ENCODE results near the gene COL23A1. TPM values are rescaled to one million over a fixed set of nuclear protein-coding genes. Genes with fewer than 3 reads are reported as not detected.

The COL23A1 gene
- polyA plus RNA-seq, 1 donor (not counting 4 experiments of a cell fraction or from before 2014, with no cell fraction given) = not detected

DNA sequence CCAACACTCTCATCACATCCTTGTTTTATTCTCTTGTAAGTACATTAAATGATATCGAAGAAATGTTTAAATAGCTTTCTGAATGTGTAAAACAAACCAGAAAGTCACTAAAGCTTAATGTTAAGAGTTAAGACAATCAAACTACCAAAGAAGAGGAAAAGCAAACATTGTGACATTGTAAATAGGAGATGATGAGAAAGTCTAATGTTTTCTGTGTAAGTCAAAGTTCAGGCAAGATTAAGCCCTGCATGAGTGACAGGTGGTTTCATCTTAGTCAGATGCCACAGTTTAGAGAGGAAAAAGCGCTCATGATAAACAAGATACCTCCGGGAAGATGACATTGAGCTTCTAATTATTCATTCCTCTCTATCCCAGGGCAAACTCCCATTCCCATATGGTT, 306.7 kb downstream of the COL23A1 start:
- Histone ChIP-seq H4K20me1 (ENCODE audit: control insufficient read depth, extremely low read depth, insufficient read depth, low read length) (no peaks in the 10 kb centered on the region), H3K79me2 (ENCODE audit: control insufficient read depth, insufficient read depth, low read length) (no peaks in the 10 kb centered on the region), H3K4me3 (ENCODE audit: control insufficient read depth in 2 of 3, extremely low read depth in 1 of 3, insufficient read depth in 2 of 3, low read depth in 1 of 3, low read length in 3 of 3) (no peak overlapping the region), H3K9me3 (ENCODE audit: control insufficient read depth, low read depth, low read length) (peaks cover 4% of the 10 kb centered on the region), H2AFZ (ENCODE audit: control insufficient read depth, low read length) (no peak overlapping the region), H3K27me3 (ENCODE audit: control insufficient read depth, extremely low read depth, insufficient read depth, low read length) (peaks cover 25% of the 10 kb centered on the region), H3K4me2 (ENCODE audit: control insufficient read depth, extremely low read depth, insufficient read depth, low read depth, low read length) (no peak overlapping the region), H3K9ac (ENCODE audit: control insufficient read depth, extremely low read depth, insufficient read depth, low read length) (no peak overlapping the region), H3K27ac (ENCODE audit: control insufficient read depth, insufficient read depth, low read length) (no peak overlapping the region), H3K4me1 (ENCODE audit: control insufficient read depth, extremely low read depth, insufficient read depth, low read length) (peaks cover 17% of the 10 kb centered on the region), H3K36me3 (ENCODE audit: control insufficient read depth in 2 of 2, extremely low read depth in 1 of 2, insufficient read depth in 2 of 2, low read length in 2 of 2) (no peaks in the 10 kb centered on the region), H3K9me1 (ENCODE audit: control insufficient read depth, extremely low read depth, insufficient read depth, low read length) (no peaks in the 10 kb centered on the region)
- TF ChIP-seq, protein P1, sequence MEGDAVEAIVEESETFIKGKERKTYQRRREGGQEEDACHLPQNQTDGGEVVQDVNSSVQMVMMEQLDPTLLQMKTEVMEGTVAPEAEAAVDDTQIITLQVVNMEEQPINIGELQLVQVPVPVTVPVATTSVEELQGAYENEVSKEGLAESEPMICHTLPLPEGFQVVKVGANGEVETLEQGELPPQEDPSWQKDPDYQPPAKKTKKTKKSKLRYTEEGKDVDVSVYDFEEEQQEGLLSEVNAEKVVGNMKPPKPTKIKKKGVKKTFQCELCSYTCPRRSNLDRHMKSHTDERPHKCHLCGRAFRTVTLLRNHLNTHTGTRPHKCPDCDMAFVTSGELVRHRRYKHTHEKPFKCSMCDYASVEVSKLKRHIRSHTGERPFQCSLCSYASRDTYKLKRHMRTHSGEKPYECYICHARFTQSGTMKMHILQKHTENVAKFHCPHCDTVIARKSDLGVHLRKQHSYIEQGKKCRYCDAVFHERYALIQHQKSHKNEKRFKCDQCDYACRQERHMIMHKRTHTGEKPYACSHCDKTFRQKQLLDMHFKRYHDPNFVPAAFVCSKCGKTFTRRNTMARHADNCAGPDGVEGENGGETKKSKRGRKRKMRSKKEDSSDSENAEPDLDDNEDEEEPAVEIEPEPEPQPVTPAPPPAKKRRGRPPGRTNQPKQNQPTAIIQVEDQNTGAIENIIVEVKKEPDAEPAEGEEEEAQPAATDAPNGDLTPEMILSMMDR (optimal IDR thresholded peaks at IDR 0.05 in 1 of 3, IDR thresholded peaks at IDR 0.05 in 1 of 3, conservative IDR thresholded peaks at IDR 0.05 in 1 of 3; ENCODE audit: extremely low read depth in 1 of 3, insufficient read depth in 2 of 3, low read length in 3 of 3) = no peak
- TF ChIP-seq EZH2 (IDR thresholded peaks at IDR 0.05; ENCODE audit: low read length) = no peak
- DNase-seq (ENCODE audit: low read depth, low spot score) (no peak), FAIRE-seq (no peak)
- dilution Hi-C loops (cut with MboI; ENCODE audit: extremely low pct_ligation_motif_present, low sequenced_read_pairs) = no loop called here

DNA sequence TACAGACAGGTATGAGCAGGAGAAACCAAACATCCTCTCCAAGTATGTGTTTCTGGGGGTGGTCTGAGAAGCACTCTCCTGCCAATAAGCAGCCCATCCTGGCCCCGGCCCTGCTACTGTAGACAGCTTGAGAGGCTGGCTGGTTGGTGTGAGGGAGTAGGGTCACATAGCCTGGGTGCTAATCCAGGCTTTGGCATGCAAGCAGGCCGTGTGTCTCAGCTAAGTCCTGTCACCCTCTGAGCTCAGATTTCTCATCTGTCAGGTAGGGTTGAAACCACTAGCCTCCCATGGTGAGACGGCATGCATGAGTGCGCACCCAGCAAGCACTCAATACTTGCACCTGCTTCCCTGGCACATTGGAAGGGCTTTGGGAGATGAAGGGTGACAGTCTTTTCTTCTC, 307.8 kb downstream of the COL23A1 start:
- Histone ChIP-seq H3K36me3 (ENCODE audit: control insufficient read depth in 2 of 2, extremely low read depth in 1 of 2, insufficient read depth in 2 of 2, low read length in 2 of 2) (no peaks in the 10 kb centered on the region), H3K79me2 (ENCODE audit: control insufficient read depth, insufficient read depth, low read length) (no peaks in the 10 kb centered on the region), H3K4me1 (ENCODE audit: control insufficient read depth, extremely low read depth, insufficient read depth, low read length) (peaks cover 6% of the 10 kb centered on the region), H3K27me3 (ENCODE audit: control insufficient read depth, extremely low read depth, insufficient read depth, low read length) (peaks cover 20% of the 10 kb centered on the region), H3K9ac (ENCODE audit: control insufficient read depth, extremely low read depth, insufficient read depth, low read length) (no peak overlapping the region), H3K27ac (ENCODE audit: control insufficient read depth, insufficient read depth, low read length) (no peak overlapping the region), H3K9me3 (ENCODE audit: control insufficient read depth, low read depth, low read length) (peaks cover 4% of the 10 kb centered on the region), H2AFZ (ENCODE audit: control insufficient read depth, low read length) (no peak overlapping the region), H4K20me1 (ENCODE audit: control insufficient read depth, extremely low read depth, insufficient read depth, low read length) (no peaks in the 10 kb centered on the region), H3K4me2 (ENCODE audit: control insufficient read depth, extremely low read depth, insufficient read depth, low read depth, low read length) (no peak overlapping the region), H3K4me3 (ENCODE audit: control insufficient read depth in 2 of 3, extremely low read depth in 1 of 3, insufficient read depth in 2 of 3, low read depth in 1 of 3, low read length in 3 of 3) (no peak overlapping the region), H3K9me1 (ENCODE audit: control insufficient read depth, extremely low read depth, insufficient read depth, low read length) (no peaks in the 10 kb centered on the region)
- dilution Hi-C loops (cut with MboI; ENCODE audit: extremely low pct_ligation_motif_present, low sequenced_read_pairs) = no loop called here
- TF ChIP-seq, protein P1 (optimal IDR thresholded peaks at IDR 0.05 in 1 of 3, IDR thresholded peaks at IDR 0.05 in 1 of 3, conservative IDR thresholded peaks at IDR 0.05 in 1 of 3; ENCODE audit: extremely low read depth in 1 of 3, insufficient read depth in 2 of 3, low read length in 3 of 3) = no peak
- TF ChIP-seq EZH2 (IDR thresholded peaks at IDR 0.05; ENCODE audit: low read length) = no peak
- no peak for DNase-seq (ENCODE audit: low read depth, low spot score)
- FAIRE-seq = no peak
